NCI-H187 treated with DMSO at 0.1 percent for 48 hours (cell line): ENCODE data around the gene POU3F3.

Experiments used
- DNase-seq: peaks from one replicate; lab custom pipeline; 2025; lab: John Stamatoyannopoulos, UW

The POU3F3 gene

GRCh38 chr2:104875262-104875661, 21.3 kb downstream of the POU3F3 start:
- DNase-seq = no peak

GRCh38 chr2:104876606-104877570, 23.0 kb downstream of the POU3F3 start:
- no peak for DNase-seq

GRCh38 chr2:104878863-104879512, 25.1 kb downstream of the POU3F3 start:
- no peak for DNase-seq

GRCh38 chr2:104880076-104880475, 26.2 kb downstream of the POU3F3 start:
- no peak for DNase-seq

- DNase-seq = no peak
These were observed 29.4 kb downstream of the POU3F3 start for GRCh38 chr2:104883357-104883756.

- no peak for DNase-seq
These were observed 31.3 kb downstream of the POU3F3 start for GRCh38 chr2:104885119-104885782.

- DNase-seq = no peak
These were observed 33.8 kb downstream of the POU3F3 start for GRCh38 chr2:104887676-104888075.

- DNase-seq = no peak
These were observed 34.8 kb downstream of the POU3F3 start for GRCh38 chr2:104888489-104889258.

- no peak for DNase-seq
These were observed 35.5 kb downstream of the POU3F3 start for GRCh38 chr2:104889291-104889959.

GRCh38 chr2:104889960-104890684, 36.2 kb downstream of the POU3F3 start:
- DNase-seq = no peak

- DNase-seq = no peak
These were observed 36.8 kb downstream of the POU3F3 start for GRCh38 chr2:104890685-104891069.

- no peak for DNase-seq
These were observed 37.2 kb downstream of the POU3F3 start for GRCh38 chr2:104891145-104891544.

- DNase-seq = no peak
These were observed 42.5 kb downstream of the POU3F3 start for GRCh38 chr2:104896446-104896845.

- no peak for DNase-seq
These were observed 43.7 kb downstream of the POU3F3 start for GRCh38 chr2:104897515-104898184.

GRCh38 chr2:104900608-104901007, 46.7 kb downstream of the POU3F3 start:
- no peak for DNase-seq

- DNase-seq = no peak
These were observed 47.3 kb downstream of the POU3F3 start for GRCh38 chr2:104901037-104901881.

- no peak for DNase-seq
These were observed 48.4 kb downstream of the POU3F3 start for GRCh38 chr2:104902317-104902716.
